HS-27A (cell line): ENCODE measurements around the gene KRTCAP2.
"Not testable (repeated sequence)": the region's sequence is repeated elsewhere in the genome, so short reads cannot be mapped to it uniquely, and the experiment has no call there.

Experiments
- DNase-seq: peaks from one replicate; pipeline ENCODE4 v3.0.0-alpha.2; 2012; ENCODE audit warnings: low read depth, missing footprints

KRTCAP2 gene

GRCh38 chr1:155199792-155200191 is 26.7 kb upstream of the KRTCAP2 start:
- no peak for DNase-seq

GRCh38 chr1:155198547-155198906 is 25.4 kb upstream of the KRTCAP2 start:
- DNase-seq, result no peak

GRCh38 chr1:155197901-155198546 is 24.9 kb upstream of the KRTCAP2 start:
- no peak for DNase-seq

GRCh38 chr1:155196893-155197638 is 24.0 kb upstream of the KRTCAP2 start:
- DNase-seq, result no peak

GRCh38 chr1:155196103-155196892 is 23.2 kb upstream of the KRTCAP2 start:
- DNase-seq, result no peak

GRCh38 chr1:155195201-155196102 is 22.3 kb upstream of the KRTCAP2 start:
- DNase-seq, result no peak

GRCh38 chr1:155193991-155194240 is 20.8 kb upstream of the KRTCAP2 start:
- DNase-seq, result not testable (repeated sequence)

GRCh38 chr1:155193275-155193990 is 20.3 kb upstream of the KRTCAP2 start:
- DNase-seq, result peak; percentile 88

GRCh38 chr1:155192346-155193274 is 19.5 kb upstream of the KRTCAP2 start:
- DNase-seq, result no peak

- DNase-seq, result no peak
Measured at GRCh38 chr1:155191904-155192303, 18.8 kb upstream of the KRTCAP2 start.

- DNase-seq, result not testable (repeated sequence)
Measured at GRCh38 chr1:155189926-155190325, 16.8 kb upstream of the KRTCAP2 start.

- DNase-seq, result no peak
Measured at GRCh38 chr1:155188268-155188667, 15.2 kb upstream of the KRTCAP2 start.

- DNase-seq, result no peak
Measured at GRCh38 chr1:155187456-155187891, 14.4 kb upstream of the KRTCAP2 start.

- no peak for DNase-seq
Measured at GRCh38 chr1:155186794-155187455, 13.8 kb upstream of the KRTCAP2 start.

GRCh38 chr1:155186067-155186793 is 13.1 kb upstream of the KRTCAP2 start:
- DNase-seq, result no peak

- no peak for DNase-seq
Measured at GRCh38 chr1:155185783-155186066, 12.6 kb upstream of the KRTCAP2 start.

GRCh38 chr1:155184835-155185782 is 12.0 kb upstream of the KRTCAP2 start:
- DNase-seq, result no peak

- DNase-seq, result no peak
Measured at GRCh38 chr1:155184351-155184811, 11.3 kb upstream of the KRTCAP2 start.
